Activated gamma-delta T cell (primary cell): Measurements from ENCODE around the gene ROR1.

Source experiments
- DNase-seq: peaks from one replicate; lab custom pipeline; 2025; lab: John Stamatoyannopoulos, UW

The ROR1 gene

DNA sequence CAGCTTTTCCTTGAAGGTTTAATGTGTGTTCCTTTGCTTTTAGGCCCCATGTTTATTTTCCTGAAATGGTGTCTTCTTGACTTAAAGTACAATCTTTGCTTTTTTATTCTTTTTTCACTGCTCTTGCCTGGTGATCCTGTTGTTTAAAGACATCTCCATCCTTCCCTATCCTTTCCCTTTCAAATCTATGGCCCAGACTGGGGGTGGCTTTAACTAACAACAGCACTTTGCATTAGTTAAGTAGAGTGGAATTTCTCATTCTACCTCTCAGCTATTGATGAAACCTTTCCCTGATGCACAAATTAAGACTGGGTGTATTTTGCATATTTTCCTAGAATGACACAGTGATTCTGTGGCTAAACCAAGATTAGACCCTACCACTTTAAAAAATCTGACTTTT lies 84.3 kb downstream of the ROR1 start:
- DNase-seq, result no peak

GRCh38 chr1:63859480-63860275 lies 85.9 kb downstream of the ROR1 start:
- no peak for DNase-seq

- DNase-seq, result no peak
Measured at GRCh38 chr1:63861052-63861691, 87.4 kb downstream of the ROR1 start.

DNA sequence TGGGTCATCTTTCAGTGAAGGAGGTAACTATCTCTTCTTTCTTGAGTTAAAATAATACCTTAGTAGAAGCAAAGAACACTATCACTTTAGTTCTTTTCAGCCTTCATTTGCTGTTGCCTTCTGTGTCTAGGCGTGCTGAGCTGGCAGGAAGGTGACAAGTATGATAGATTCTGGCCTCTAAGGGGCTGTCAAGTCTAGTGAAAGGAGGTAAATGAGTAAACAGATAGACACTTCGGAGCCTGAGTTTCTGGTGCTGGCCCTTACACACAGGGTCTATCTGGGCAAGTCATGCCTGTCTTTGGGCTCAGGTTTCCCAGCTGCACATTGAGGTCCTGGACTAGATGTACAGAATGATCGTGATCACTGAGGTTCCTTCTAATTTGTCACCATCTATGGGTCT lies 89.3 kb downstream of the ROR1 start:
- DNase-seq, result no peak

GRCh38 chr1:63864224-63864641 lies 90.4 kb downstream of the ROR1 start:
- no peak for DNase-seq

DNA sequence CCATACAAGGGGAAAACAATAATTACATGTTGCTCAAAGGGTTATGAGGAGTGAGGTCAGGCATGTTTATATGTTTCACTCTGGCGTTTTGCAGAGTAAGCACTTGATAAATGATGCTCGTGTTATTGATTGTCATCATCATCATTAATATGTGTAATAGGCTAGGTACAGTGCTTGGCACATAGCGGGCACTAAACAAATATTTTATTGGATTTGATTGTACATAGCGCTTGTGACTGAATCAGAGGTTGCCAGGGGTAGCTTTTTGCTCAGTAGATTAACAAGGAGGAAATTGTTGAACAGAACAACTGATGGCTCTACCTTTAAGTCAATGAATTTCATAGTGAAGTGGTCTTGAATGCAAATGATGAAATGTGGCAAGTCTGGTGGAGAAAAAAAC lies 91.7 kb downstream of the ROR1 start:
- no peak for DNase-seq

GRCh38 chr1:63866084-63866483 lies 92.3 kb downstream of the ROR1 start:
- DNase-seq, result no peak

DNA sequence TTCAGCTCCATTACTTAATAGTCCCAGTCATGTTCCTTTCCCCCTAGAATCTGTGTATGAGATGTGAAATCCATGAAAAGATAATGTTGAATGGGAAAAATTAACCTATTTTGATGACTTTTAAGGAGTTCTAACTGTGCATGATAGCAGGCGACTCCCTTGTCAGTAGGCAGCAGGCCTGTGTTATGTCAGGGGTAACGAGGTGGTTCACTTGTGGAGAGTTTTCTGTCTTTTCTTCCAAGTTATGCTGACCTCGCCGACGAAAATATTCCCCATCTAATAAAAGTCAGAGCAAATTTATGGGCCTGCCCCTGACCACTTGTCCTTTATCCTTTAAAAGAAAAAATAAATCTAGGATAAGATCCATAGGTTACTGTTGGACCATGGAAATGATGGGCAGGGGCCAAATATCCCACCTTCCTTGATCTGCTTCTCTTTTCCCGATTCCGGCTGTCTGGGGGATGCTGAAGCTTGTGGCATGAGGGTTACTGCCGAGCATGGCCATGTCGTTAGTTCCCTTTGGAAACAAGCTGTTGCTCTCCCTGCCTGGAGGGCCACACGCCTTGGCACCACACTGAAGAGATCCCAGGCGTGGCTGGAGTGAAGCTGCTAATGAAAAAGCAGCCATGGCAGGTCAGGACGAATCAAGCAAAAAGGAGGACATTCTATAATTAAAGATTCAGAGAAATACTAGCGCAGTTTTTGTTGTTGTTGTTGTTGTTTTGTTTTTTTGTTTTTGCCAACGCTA lies 93.8 kb downstream of the ROR1 start:
- DNase-seq, result no peak

- DNase-seq, result no peak
Measured at GRCh38 chr1:63868268-63868781, 94.5 kb downstream of the ROR1 start.

- no peak for DNase-seq
Measured at GRCh38 chr1:63870152-63870551, 96.3 kb downstream of the ROR1 start.

DNA sequence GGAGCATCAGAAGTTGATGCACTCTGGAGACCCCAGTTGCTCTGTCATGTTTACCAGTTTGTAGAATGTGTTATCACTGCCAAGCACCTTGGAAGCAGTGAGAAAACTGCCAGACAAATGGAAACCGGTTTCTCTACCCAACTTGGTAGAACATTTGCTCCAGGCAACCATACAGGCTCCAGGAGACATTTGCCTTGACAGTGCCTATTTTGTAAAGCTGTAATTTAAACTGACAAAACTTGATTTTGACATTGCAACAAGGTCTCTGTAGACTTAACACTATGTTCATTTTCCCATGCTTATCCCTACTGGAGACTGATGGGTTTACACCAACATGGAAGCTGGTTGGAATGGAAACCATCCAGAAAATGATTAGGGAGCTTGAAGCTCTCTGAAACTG lies 97.6 kb downstream of the ROR1 start:
- no peak for DNase-seq

DNA sequence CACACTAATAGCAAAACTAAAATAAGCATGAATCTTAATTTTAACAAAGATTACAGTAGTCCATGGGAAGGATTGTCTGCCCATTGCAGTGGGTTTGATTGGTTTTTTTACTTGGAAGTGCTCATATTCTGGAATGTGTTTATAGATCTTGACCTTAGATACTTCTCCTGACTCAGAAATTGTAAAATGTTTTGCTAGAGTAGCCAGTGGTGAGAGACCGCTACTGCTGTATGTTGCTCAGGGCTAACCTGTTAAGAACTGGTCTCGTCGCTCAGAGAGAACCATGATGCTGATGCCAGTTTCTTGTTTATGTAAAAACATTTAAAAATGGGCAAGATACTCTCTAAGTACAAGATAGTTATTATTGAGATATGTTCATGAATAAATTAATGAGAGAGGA lies 99.9 kb downstream of the ROR1 start:
- DNase-seq, result no peak

DNA sequence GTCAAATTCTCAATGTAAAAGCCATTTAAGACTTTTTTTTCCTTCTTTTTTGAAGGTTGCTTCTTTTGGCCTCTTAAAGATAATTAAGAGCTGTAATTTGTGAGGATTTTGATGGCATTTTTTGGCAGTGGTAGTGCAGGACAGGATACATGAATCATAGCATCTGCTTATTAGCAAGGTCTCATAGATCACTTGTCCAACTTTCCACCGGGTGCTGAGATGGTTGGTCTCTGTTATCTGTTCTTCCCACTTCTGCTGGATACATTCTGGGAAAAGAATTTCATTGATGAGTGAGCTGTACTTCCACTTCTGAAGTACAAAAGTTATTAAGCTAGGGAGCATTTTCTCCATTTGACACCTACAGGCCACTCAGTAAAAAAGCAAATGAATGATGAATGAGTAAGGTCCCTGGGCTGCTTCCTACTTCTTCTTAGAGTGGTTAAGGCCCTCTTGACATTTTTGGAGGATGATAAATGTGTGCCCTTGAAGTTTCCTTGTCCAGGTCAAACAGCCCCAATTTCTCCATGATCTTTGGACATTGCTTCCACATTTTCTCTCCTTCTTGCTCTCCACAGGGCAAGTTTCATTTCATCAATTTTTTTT lies 100.6 kb downstream of the ROR1 start:
- no peak for DNase-seq

DNA sequence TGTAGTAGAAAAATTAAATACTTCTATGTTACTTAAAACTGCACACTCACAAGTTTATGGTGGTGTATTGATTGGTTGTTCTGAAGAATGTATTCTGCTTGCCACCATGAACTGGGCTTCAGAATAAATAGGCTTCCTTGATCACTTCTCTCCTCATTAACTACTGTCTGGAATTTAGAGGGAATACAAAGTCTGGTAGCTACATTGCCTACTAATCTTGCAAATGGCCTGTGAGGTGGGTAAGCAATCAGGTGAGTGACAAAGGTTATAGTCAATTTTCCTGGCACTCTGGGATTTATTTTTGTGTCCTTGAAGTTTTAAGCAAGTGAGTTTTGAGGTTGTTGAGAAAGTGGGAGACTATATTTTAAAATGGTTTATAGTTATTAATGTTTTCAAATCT lies 101.8 kb downstream of the ROR1 start:
- DNase-seq, result no peak

GRCh38 chr1:63877021-63877767 lies 103.4 kb downstream of the ROR1 start:
- no peak for DNase-seq

DNA sequence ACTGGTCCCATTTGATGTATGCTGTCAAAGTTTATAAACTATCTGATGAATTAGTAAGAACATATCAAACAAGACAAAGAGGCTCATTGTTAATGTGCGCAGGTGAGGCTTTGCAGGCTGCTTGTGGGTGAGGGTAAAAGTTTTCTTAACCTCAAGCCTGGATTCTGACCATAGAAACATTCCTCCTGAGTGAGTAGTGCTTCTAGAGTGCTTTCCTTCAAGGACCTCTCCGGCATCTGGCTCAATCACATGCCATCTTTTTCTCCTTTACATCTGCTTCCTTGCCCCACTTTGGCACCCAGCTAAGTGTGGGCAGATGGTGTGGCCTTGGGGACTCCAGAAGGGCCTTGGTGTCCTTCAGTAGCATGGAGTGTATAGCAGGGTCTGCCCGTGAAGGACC lies 104.0 kb downstream of the ROR1 start:
- no peak for DNase-seq

GRCh38 chr1:63878932-63879331 lies 105.1 kb downstream of the ROR1 start:
- DNase-seq, result no peak

DNA sequence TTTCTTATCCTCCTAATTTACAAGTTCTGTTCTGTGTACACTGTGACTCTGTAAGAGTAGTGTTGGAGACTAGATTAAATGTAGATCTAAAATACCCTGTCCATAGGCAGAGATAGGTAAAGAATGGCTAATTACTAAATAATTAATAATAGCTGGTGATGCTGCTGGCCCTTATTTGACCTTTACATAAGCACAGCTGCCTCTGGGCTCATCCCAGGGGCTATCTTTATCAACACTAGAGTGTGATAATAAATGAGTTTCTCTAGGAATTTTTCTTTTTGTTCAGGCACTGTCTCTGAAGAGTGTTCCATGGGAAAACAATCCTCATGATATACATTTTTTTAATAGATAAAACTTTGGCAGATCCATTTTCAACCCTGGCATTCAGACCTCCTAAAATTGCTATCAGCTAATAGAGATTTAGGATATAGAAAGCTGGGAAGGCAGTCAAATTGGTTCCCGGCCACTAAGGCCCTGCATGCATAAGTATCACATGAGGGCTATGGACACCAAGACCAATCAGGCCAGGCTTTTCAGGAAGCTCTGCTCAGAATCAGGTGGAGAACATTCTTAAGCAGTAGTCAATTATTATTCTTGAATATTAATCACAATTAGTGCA lies 107.2 kb downstream of the ROR1 start:
- no peak for DNase-seq

DNA sequence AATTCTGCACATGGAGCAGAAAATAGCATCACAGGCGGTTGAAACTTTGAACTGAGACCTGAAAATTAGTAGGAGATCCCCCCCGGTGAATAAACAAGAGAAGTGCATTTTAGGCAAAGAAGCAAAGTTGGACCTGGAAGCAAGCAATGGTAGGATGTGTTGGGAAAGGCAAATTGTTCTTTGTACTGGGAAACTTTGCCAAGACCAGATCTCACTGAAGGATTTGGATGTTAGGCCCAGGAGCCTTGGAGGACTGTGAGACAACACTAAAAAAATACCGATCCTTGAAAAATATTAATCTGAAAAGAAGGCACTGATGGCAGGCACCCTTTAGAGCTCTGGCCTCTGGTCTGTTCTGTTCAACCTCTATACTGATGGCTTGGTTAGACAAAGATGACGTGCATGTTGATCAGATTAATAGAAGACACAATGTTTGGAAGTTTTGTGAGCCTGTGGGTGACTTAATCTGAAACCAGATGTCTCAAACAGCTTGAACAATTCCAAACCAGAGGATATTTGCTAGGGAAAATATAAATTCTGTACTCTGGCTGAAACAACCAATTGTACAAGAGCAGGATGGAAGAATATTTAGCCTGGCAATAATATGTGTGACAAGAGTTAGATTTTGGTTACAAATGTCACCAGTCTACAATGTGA lies 108.4 kb downstream of the ROR1 start:
- DNase-seq, result no peak

DNA sequence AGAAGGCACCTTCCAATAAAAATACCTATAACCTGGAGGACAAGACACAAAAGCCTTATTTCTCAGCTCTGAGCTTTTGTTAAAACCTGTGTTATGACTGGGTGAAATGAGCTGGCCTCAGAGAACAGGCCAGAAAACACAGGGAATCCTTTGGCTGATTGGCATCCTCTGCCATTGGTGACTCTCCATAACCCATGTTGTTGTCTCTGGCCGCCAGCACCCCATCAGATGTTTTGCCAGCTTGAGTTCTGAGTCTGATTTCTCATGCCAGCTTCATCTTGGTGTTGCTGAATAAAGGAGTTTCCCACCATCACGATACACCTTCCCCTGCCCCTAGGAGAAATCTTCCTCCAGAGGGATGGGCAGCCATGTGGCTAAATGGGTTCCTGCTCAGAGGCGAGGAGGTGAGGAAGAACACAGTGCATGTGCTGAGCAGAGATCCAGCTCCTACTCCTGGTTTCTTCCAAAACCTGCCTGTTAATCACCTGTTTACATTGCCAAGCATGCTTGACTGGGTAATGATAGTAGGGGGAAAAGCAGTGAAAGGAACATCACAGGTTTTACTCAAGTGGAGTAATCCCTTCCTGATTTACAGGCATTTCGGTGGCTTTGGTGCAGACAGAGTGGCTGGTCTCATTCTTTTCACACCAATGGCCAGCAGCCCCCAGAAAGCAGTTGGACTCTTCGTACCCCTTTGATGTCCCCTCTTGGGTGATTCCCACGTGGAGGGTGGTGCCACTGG lies 109.8 kb downstream of the ROR1 start:
- DNase-seq, result no peak
